BLaER1 treated with 17β-estradiol and CSF1 and Interleukin-3, amounts not matched to agents 10 nM and 100 nM (cell line): Measurements from ENCODE around the gene ACSM6.
"Not testable (repeated sequence)": the region's sequence is repeated elsewhere in the genome, so short reads cannot be mapped to it uniquely, and the experiment has no call there.

Experiments
- H3K27ac ChIP-seq, 11 experiments: shearing (Covaris generic); formaldehyde crosslinking; 2 replicates each; pipeline ENCODE4 v1.8.1; 2022
- H3K27me3 ChIP-seq, 11 experiments: shearing (Covaris generic); formaldehyde crosslinking; 2 replicates each; pipeline ENCODE4 v1.8.1; 2022
- H3K36me3 ChIP-seq, 11 experiments: shearing (Covaris generic); formaldehyde crosslinking; 2 replicates each; pipeline ENCODE4 v1.8.1; 2022
- H3K4me1 ChIP-seq, 10 experiments: shearing (Covaris generic); formaldehyde crosslinking; 2 replicates each; pipeline ENCODE4 v1.8.1; 2022
- H3K4me2 ChIP-seq, 11 experiments: shearing (Covaris generic); formaldehyde crosslinking; 2 replicates each; pipeline ENCODE4 v1.8.1; 2022
- H3K4me3 ChIP-seq, 10 experiments: shearing (Covaris generic); formaldehyde crosslinking; 2 replicates each; pipeline ENCODE4 v1.8.1; 2022
- H3K9ac ChIP-seq, 11 experiments: shearing (Covaris generic); formaldehyde crosslinking; 2 replicates each; pipeline ENCODE4 v1.8.1; 2022
- H3K9me3 ChIP-seq, 11 experiments: shearing (Covaris generic); formaldehyde crosslinking; replicated peaks in 1 of 11; 2 replicates each; pipeline ENCODE4 v1.8.1; 2022
- H4K20me1 ChIP-seq, 11 experiments: shearing (Covaris generic); formaldehyde crosslinking; 2 replicates each; pipeline ENCODE4 v1.8.1; 2022
- Cebpa-rat ChIP-seq, 11 experiments: shearing (Covaris generic); IDR thresholded peaks; 2 replicates each; pipeline ENCODE4 v1.8.1; 2022

ACSM6 gene

DNA sequence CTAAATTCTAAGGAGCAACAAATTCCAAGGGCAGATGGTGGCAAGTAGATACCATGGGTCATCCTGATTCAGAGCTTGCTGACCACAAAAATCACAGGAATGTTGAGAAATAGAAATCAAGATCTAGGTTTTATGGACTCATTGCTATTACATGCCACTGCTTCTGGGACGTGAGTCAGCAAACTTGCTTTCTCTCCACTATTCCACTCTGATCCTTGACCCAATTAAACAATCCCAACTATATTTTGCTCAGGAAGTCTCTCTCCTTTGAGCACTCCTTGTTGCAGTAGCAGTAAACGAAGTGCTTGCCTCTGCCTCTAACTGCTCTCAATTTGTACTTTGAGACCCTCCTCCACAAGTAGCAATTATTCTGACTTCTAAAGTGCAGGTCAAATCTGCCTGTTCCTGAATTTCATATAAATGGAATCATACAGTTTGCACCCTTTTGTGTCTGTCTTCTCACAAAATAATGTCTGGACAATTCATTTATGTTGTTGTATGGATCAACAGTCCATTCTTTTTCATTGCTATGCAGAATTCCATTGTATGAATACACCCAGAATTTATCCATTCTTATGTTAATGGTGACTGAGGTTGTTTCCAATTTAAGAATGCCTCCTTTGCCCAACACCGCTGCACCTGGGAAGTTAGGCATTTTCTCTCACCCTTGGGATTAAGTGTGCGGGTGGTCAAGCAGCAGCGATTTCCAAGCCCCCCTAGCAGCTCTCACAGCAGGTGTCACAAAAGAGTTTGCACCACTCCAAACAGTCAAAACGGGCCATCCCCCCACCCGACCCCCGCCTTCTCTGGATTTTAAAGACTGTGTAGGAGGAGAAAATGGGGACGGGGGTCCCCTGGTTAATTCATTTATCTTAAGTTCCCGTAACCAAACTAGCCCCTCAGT lies 35.9 kb downstream of the ACSM6 start:
- H3K4me3 ChIP-seq: peak overlapping the region in 1 of 10 experiments; percentile 59; a peak in 2 of 20 replicates

DNA sequence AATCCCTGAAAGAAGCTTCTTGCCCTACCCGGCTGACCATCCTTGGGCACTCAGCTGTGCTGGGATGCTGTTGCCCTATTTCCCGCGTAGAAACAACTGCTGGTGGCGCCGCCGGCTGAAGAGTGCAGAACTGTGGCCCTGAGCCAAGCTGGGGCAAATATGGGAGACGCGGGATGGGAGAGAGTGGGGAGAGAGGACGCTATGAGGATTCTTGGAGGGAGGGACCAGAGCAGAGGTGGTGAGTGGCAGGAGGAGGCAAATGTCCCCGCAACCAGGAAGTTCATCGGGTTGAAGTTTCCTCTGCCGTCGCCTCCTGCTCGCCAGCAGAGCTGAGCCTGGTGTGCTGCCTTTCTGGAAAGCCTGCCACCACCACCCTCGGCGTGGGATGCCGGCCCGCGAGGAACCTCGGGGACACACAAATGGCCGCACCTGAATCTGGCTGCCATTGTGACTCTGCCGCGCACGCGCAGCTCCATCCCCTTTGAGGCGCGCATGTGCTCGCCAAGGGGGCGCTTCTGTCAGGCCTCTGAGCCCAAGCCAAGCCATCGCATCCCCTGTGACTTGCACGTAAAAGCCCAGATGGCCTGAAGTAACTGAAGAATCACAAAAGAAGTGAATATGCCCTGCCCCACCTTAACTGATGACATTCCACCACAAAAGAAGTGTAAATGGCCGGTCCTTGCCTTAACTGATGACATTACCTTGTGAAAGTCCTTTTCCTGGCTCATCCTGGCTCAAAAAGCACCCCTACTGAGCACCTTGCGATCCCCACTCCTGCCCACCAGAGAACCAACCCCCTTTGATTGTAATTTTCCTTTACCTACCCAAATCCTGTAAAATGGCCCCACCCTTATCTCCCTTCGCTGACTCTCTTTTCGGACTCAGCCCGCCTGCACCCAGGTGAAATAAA lies 36.9 kb downstream of the ACSM6 start:
- peaks cover 5 to 15% (median 6%) of the 10 kb centered on the region in 10 experiments; a peak in 15 of 20 replicates for H3K4me1 ChIP-seq
- H3K9ac ChIP-seq, H3K27me3 ChIP-seq, H4K20me1 ChIP-seq, H3K27ac ChIP-seq: not testable (repeated sequence)
- peaks cover 0 to 32% (median 10%) of the 10 kb centered on the region in 11 experiments; a peak in 11 of 22 replicates for H3K9me3 ChIP-seq
- peak overlapping the region in 8 of 10 experiments; percentile 18 to 59 (median 33); a peak in 10 of 20 replicates for H3K4me3 ChIP-seq
- peak overlapping the region in 10 of 11 experiments; percentile 20 to 60 (median 34); a peak in 13 of 22 replicates for H3K4me2 ChIP-seq
- H3K36me3 ChIP-seq: peaks cover 11 to 55% (median 38%) of the 10 kb centered on the region in 11 experiments; a peak in 21 of 22 replicates

More for the DNA sequence above, 35.9 kb downstream of the ACSM6 start:
- no peak for TF ChIP-seq Cebpa-rat (IDR thresholded peaks at IDR 0.05)
- H3K36me3 ChIP-seq: peaks cover 11 to 45% (median 29%) of the 10 kb centered on the region in 11 experiments; a peak in 21 of 22 replicates
- no peaks in the 10 kb centered on the region; a peak in 1 of 22 replicates for H4K20me1 ChIP-seq
- H3K9me3 ChIP-seq: peaks cover 0 to 32% (median 10%) of the 10 kb centered on the region in 11 experiments; a peak in 11 of 22 replicates
- H3K4me2 ChIP-seq: peak overlapping the region in 2 of 11 experiments; percentile 20 to 45; a peak in 4 of 22 replicates
- no peaks in the 10 kb centered on the region for H3K27me3 ChIP-seq
- no peak overlapping the region for H3K9ac ChIP-seq
- no peak overlapping the region for H3K27ac ChIP-seq
- peaks cover 0 to 9% (median 0%) of the 10 kb centered on the region in 10 experiments; a peak in 2 of 20 replicates for H3K4me1 ChIP-seq

DNA sequence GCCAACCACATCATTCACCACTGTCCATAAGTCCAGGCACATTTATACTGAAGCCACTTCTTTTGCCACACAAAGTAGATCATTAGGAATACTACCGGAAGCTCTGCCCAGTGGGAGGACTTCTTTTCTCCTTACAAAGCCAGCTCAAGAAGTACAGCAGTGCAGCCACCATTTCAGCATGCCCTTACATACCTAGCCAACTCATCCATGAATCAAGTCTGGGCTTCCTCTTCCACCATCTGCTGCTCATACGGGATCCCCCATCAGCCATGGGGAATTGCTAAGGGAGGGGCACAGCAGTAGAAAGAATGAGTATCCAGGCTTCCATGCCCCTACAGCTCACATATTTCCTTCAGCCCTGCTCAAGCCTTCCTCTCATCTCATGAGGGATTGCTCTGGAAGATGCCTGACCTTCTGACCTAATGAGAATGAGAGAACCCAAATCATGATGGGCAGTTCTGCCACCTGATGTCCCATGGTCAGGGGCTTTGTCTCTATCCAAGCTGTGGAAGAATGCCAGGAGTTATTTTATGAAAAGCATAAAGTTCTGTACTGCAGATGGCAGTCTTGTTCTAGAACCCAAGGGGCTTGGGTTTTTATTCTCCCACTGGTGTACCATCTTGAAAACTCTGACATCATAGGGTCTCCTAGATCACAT lies 39.5 kb downstream of the ACSM6 start:
- Histone ChIP-seq H3K27me3 (no peaks in the 10 kb centered on the region), H3K4me1 (peaks cover 14 to 27% (median 19%) of the 10 kb centered on the region in 10 experiments), H3K27ac (no peak overlapping the region), H3K4me2 (no peak overlapping the region), H3K9ac (no peak overlapping the region), H3K36me3 (peaks cover 25 to 80% (median 58%) of the 10 kb centered on the region in 11 experiments), H3K4me3 (no peak overlapping the region), H3K9me3 (peaks cover 0 to 32% (median 10%) of the 10 kb centered on the region in 11 experiments; a peak in 11 of 22 replicates), H4K20me1 (peaks cover 0 to 7% (median 0%) of the 10 kb centered on the region in 11 experiments; a peak in 2 of 22 replicates)
- TF ChIP-seq Cebpa-rat (IDR thresholded peaks at IDR 0.05): no peak

DNA sequence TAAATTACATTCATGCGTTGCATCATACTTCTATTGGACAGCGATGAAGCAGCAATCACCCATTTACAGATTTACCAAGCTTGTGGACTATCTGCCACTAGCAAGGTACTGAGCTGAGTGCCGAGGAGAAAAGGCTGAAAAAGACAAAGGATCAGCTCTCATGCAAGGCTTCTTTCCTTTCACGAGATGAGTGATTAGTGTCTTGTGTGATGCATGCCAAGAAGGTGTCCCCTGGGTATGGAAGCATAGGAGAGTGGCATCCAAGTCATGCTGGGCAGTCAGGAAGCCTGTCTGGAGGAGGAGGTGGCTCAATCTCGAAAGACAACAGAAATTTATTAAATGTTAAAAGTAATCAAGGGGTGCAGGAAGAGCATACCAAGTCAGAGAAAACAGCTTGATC lies 40.9 kb downstream of the ACSM6 start:
- Histone ChIP-seq H3K4me3 (no peak overlapping the region), H4K20me1 (peaks cover 0 to 10% (median 0%) of the 10 kb centered on the region in 11 experiments; a peak in 2 of 22 replicates), H3K9me3 (peaks cover 0 to 35% (median 10%) of the 10 kb centered on the region in 11 experiments; a peak in 11 of 22 replicates), H3K27me3 (no peaks in the 10 kb centered on the region), H3K4me1 (peaks cover 14 to 27% (median 19%) of the 10 kb centered on the region in 10 experiments), H3K4me2 (no peak overlapping the region), H3K27ac (no peak overlapping the region), H3K36me3 (peaks cover 33 to 94% (median 72%) of the 10 kb centered on the region in 11 experiments), H3K9ac (no peak overlapping the region)
- TF ChIP-seq Cebpa-rat (IDR thresholded peaks at IDR 0.05): no peak

DNA sequence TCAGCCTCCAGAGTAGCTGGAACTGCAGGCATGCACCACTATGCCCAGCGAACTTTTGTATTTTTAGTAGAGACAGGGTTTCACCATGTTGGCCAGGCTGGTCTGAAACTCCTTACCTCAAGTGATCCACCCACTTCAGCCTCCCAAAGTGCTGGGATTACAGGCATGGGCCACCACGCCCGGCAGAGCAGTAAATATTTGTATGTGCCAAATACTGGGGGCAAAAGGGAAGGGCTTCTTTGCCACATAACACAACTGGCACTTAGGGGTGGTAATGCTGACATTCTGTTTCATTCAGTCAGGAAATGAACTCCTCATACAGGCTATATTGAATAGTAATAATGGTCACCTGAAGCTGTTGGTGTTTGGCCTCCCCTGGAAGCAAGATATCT lies 41.6 kb downstream of the ACSM6 start:
- Histone ChIP-seq H3K36me3 (peaks cover 40 to 94% (median 79%) of the 10 kb centered on the region in 11 experiments), H3K9ac (0 out of 22 replicates have a peak overlapping the region, but pooled peaks of 1 of the 11 experiments have one; percentile 33), H3K27ac (peak overlapping the region in 8 of 11 experiments; percentile 4 to 57 (median 43); a peak in 11 of 22 replicates)

DNA sequence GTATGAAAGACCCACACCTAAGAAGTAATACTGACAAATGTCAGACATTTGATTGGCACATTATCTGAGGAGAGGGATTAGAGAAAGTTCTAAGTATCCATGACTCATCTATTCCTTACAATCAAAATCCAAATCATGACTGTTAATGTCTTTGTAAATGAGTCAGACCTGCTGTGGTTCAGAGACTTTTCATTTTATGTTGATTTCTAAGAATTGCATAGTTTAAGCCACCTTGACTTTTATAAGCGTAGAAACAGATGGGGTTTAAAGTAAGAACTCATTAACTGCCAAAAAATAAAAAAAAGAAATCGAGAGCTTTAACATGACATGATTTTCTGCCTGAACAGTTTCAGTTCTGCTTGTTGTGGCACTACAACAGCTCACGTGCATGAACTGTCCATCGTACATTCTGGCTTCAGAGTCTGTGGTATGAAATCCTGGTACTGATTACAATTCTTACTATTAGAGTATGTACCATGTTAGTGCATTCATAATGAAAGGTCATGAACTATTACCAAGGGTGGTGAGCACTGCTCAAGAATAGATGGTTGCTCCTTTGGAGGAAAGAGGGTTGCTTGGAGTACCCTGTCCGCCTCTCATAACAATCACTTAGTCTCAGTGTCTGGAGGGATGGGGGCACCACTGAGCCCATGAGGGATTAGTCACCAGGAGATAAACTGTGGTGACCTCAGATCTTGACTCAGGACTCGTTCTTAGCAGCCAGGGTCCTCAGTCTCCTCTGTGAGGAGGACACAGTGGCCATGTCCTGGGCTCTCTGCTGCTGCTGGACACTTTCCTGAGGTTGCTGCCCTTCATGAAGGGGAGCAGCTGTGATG lies 42.2 kb downstream of the ACSM6 start:
- Histone ChIP-seq H3K4me1 (peaks cover 14 to 25% (median 18%) of the 10 kb centered on the region in 10 experiments), H3K9me3 (peaks cover 0 to 35% (median 11%) of the 10 kb centered on the region in 11 experiments; a peak in 11 of 22 replicates), H3K36me3 (peaks cover 47 to 98% (median 85%) of the 10 kb centered on the region in 11 experiments), H3K27ac (peak overlapping the region in 8 of 11 experiments; percentile 20 to 57 (median 43); a peak in 14 of 22 replicates), H3K4me3 (no peak overlapping the region), H3K4me2 (peak overlapping the region; percentile 37 to 72 (median 54); a peak in 21 of 22 replicates), H3K9ac (peak overlapping the region in 5 of 11 experiments; percentile 3 to 40 (median 21); a peak in 3 of 22 replicates), H4K20me1 (peaks cover 0 to 10% (median 0%) of the 10 kb centered on the region in 11 experiments; a peak in 2 of 22 replicates), H3K27me3 (no peaks in the 10 kb centered on the region)
- no peak for TF ChIP-seq Cebpa-rat (IDR thresholded peaks at IDR 0.05)

More for the DNA sequence above, 41.6 kb downstream of the ACSM6 start:
- H3K4me2 ChIP-seq: peak overlapping the region; percentile 37 to 72 (median 52); a peak in 14 of 22 replicates
- peaks cover 14 to 25% (median 18%) of the 10 kb centered on the region in 10 experiments for H3K4me1 ChIP-seq
- H4K20me1 ChIP-seq: peaks cover 0 to 10% (median 0%) of the 10 kb centered on the region in 11 experiments; a peak in 2 of 22 replicates
- H3K9me3 ChIP-seq: peaks cover 0 to 36% (median 11%) of the 10 kb centered on the region in 11 experiments; a peak in 13 of 22 replicates
- no peaks in the 10 kb centered on the region for H3K27me3 ChIP-seq
- TF ChIP-seq Cebpa-rat (IDR thresholded peaks at IDR 0.05): no peak
- H3K4me3 ChIP-seq: no peak overlapping the region
